Measurements from ENCODE around the gene KIF3A. TPM values are rescaled to one million over a fixed set of nuclear protein-coding genes. Genes with fewer than 3 reads are reported as not detected.

Gene KIF3A
- total RNA-seq, 1 experiment from 2014 or later: 3.2 TPM

- H3K36me3 ChIP-seq (replicated peaks; ENCODE audit: control insufficient read depth, insufficient read depth, low read length): no peaks in the 10 kb centered on the region
- H3K4me3 ChIP-seq (ENCODE audit: insufficient read depth, low read depth, low read length): no peak overlapping the region
- H3K27me3 ChIP-seq (ENCODE audit: control insufficient read depth, insufficient read depth, low read length): no peaks in the 10 kb centered on the region
- DNase-seq: no peak
Observed at GRCh38 chr5:132688536-132689339, 48.6 kb downstream of the KIF3A start.

GRCh38 chr5:132687995-132688394 lies 49.4 kb downstream of the KIF3A start:
- Histone ChIP-seq H3K27me3 (ENCODE audit: control insufficient read depth, insufficient read depth, low read length) (no peaks in the 10 kb centered on the region), H3K4me3 (ENCODE audit: insufficient read depth, low read depth, low read length) (no peak overlapping the region)
- DNase-seq: no peak

GRCh38 chr5:132686193-132686592 lies 51.2 kb downstream of the KIF3A start:
- Histone ChIP-seq H3K4me3 (ENCODE audit: insufficient read depth, low read depth, low read length) (no peak overlapping the region), H3K36me3 (replicated peaks; ENCODE audit: control insufficient read depth, insufficient read depth, low read length) (no peaks in the 10 kb centered on the region)
- DNase-seq: no peak

More at GRCh38 chr5:132687995-132688394, 49.4 kb downstream of the KIF3A start:
- no peaks in the 10 kb centered on the region for H3K36me3 ChIP-seq (replicated peaks; ENCODE audit: control insufficient read depth, insufficient read depth, low read length)

GRCh38 chr5:132684922-132685720 lies 52.2 kb downstream of the KIF3A start:
- no peaks in the 10 kb centered on the region for H3K36me3 ChIP-seq (replicated peaks; ENCODE audit: control insufficient read depth, insufficient read depth, low read length)
- no peak for DNase-seq
- no peaks in the 10 kb centered on the region for H3K27me3 ChIP-seq (ENCODE audit: control insufficient read depth, insufficient read depth, low read length)
- no peak overlapping the region for H3K4me3 ChIP-seq (ENCODE audit: insufficient read depth, low read depth, low read length)

More at GRCh38 chr5:132686193-132686592, 51.2 kb downstream of the KIF3A start:
- H3K27me3 ChIP-seq (ENCODE audit: control insufficient read depth, insufficient read depth, low read length): no peaks in the 10 kb centered on the region

GRCh38 chr5:132684491-132684890 lies 52.9 kb downstream of the KIF3A start:
- H3K36me3 ChIP-seq (replicated peaks; ENCODE audit: control insufficient read depth, insufficient read depth, low read length): no peaks in the 10 kb centered on the region
- H3K27me3 ChIP-seq (ENCODE audit: control insufficient read depth, insufficient read depth, low read length): no peaks in the 10 kb centered on the region
- H3K4me3 ChIP-seq (ENCODE audit: insufficient read depth, low read depth, low read length): no peak overlapping the region
- no peak for DNase-seq

- no peak overlapping the region for H3K4me3 ChIP-seq (ENCODE audit: insufficient read depth, low read depth, low read length)
- no peak for DNase-seq
- H3K27me3 ChIP-seq (ENCODE audit: control insufficient read depth, insufficient read depth, low read length): no peaks in the 10 kb centered on the region
- no peaks in the 10 kb centered on the region for H3K36me3 ChIP-seq (replicated peaks; ENCODE audit: control insufficient read depth, insufficient read depth, low read length)
Observed at GRCh38 chr5:132681983-132682382, 55.4 kb downstream of the KIF3A start.

GRCh38 chr5:132681476-132681831 lies 55.9 kb downstream of the KIF3A start:
- DNase-seq: no peak
- Histone ChIP-seq H3K27me3 (ENCODE audit: control insufficient read depth, insufficient read depth, low read length) (no peaks in the 10 kb centered on the region), H3K4me3 (ENCODE audit: insufficient read depth, low read depth, low read length) (no peak overlapping the region), H3K36me3 (replicated peaks; ENCODE audit: control insufficient read depth, insufficient read depth, low read length) (no peaks in the 10 kb centered on the region)

- Histone ChIP-seq H3K36me3 (replicated peaks; ENCODE audit: control insufficient read depth, insufficient read depth, low read length) (no peaks in the 10 kb centered on the region), H3K4me3 (ENCODE audit: insufficient read depth, low read depth, low read length) (no peak overlapping the region), H3K27me3 (ENCODE audit: control insufficient read depth, insufficient read depth, low read length) (no peaks in the 10 kb centered on the region)
- DNase-seq: no peak
Observed at GRCh38 chr5:132680780-132681475, 56.4 kb downstream of the KIF3A start.

GRCh38 chr5:132679717-132680380 lies 57.5 kb downstream of the KIF3A start:
- Histone ChIP-seq H3K4me3 (ENCODE audit: insufficient read depth, low read depth, low read length) (no peak overlapping the region), H3K36me3 (replicated peaks; ENCODE audit: control insufficient read depth, insufficient read depth, low read length) (no peaks in the 10 kb centered on the region), H3K27me3 (ENCODE audit: control insufficient read depth, insufficient read depth, low read length) (no peaks in the 10 kb centered on the region)
- DNase-seq: no peak

GRCh38 chr5:132679166-132679565 lies 58.2 kb downstream of the KIF3A start:
- Histone ChIP-seq H3K4me3 (ENCODE audit: insufficient read depth, low read depth, low read length) (no peak overlapping the region), H3K36me3 (replicated peaks; ENCODE audit: control insufficient read depth, insufficient read depth, low read length) (no peaks in the 10 kb centered on the region), H3K27me3 (ENCODE audit: control insufficient read depth, insufficient read depth, low read length) (no peaks in the 10 kb centered on the region)
- no peak for DNase-seq

GRCh38 chr5:132678735-132679134 lies 58.6 kb downstream of the KIF3A start:
- H3K36me3 ChIP-seq (replicated peaks; ENCODE audit: control insufficient read depth, insufficient read depth, low read length): no peaks in the 10 kb centered on the region
- no peaks in the 10 kb centered on the region for H3K27me3 ChIP-seq (ENCODE audit: control insufficient read depth, insufficient read depth, low read length)
- no peak overlapping the region for H3K4me3 ChIP-seq (ENCODE audit: insufficient read depth, low read depth, low read length)
- DNase-seq: no peak

- peak; percentile 13 for DNase-seq
- no peaks in the 10 kb centered on the region for H3K36me3 ChIP-seq (replicated peaks; ENCODE audit: control insufficient read depth, insufficient read depth, low read length)
- no peaks in the 10 kb centered on the region for H3K27me3 ChIP-seq (ENCODE audit: control insufficient read depth, insufficient read depth, low read length)
- no peak overlapping the region for H3K4me3 ChIP-seq (ENCODE audit: insufficient read depth, low read depth, low read length)
Observed at GRCh38 chr5:132677682-132678400, 59.5 kb downstream of the KIF3A start.

GRCh38 chr5:132677191-132677590 lies 60.2 kb downstream of the KIF3A start:
- no peaks in the 10 kb centered on the region for H3K27me3 ChIP-seq (ENCODE audit: control insufficient read depth, insufficient read depth, low read length)
- H3K36me3 ChIP-seq (replicated peaks; ENCODE audit: control insufficient read depth, insufficient read depth, low read length): no peaks in the 10 kb centered on the region
- no peak overlapping the region for H3K4me3 ChIP-seq (ENCODE audit: insufficient read depth, low read depth, low read length)
- DNase-seq: peak; percentile 76

Data from H7 (cell line).